ENCODE measurements around the gene FALEC. TPM values are rescaled to one million over a fixed set of nuclear protein-coding genes. Genes with fewer than 3 reads are reported as not detected.

FALEC gene
- total and polyA plus RNA-seq, 2 of the 8 experiments (the other 6 are each of a cell fraction or from before 2014, with no cell fraction given) = not detected

DNA sequence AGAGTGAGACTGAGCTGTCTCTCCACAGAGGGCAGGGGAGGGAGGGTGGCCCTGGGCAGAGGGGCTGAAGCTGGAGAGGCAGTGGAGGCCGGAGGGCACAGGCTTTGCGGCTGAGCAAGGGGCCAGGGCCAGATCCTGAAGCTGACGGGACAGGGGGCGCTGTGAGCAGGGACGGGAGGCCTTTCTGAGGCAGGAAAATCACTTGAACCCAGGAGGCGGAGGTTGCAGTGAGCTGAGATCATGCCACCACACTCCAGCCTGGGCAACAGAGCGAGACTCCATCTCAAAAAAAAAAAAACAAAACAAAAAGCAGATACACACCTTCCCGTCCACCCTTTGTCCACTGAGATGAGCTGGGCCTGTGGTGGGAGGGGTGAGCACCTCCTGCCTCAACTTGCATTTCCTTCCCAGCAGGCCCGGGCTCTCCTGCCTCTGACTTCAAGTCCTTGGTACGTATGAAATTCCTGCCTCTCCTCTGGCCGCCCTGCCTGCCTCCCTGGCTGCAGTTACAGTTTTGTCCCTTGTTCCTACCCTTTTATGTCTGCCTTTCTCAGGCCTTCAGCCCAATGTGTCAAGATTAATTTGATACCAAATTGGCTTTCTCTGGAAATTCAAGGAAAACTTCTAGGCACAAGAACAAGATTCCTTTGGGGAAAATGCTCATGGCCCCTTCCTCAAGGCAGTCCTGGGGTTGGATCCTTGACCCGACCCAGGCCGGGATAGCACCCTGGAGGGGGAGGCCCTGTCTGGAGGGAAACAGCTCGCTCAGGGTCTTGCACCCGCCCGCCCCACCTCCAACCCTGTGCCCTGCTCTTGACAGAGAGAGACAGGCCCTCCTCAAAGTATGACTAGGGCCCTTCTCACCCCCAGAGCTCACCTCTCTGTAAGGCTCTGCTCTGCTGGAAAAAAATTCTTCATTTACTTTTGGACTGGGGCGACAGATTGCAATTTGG is 22.5 kb downstream of the FALEC start (continued):
- TF ChIP-seq RAD21 (IDR thresholded peaks at IDR 0.05 in 1 of 2, conservative IDR thresholded peaks at IDR 0.05 in 1 of 2; ENCODE audit: low read depth in 2 of 2, low read length in 2 of 2) (peak; percentile 26 to 40; a peak in 3 of 4 replicates), NANOG (IDR thresholded peaks at IDR 0.05; ENCODE audit: insufficient read depth, low read depth, low read length, poor library complexity, severe bottlenecking) (no peak), GTF2F1 (IDR thresholded peaks at IDR 0.05; ENCODE audit: borderline replicate concordance, low read depth, low read length) (no peak), TBP (IDR thresholded peaks at IDR 0.05; ENCODE audit: low read depth, low read length) (no peak), BCL11A (IDR thresholded peaks at IDR 0.05; ENCODE audit: low read depth in 2 of 2, low read length in 2 of 2) (no peak)
